ENCODE measurements around the gene CSF3R. TPM values are rescaled to one million over a fixed set of nuclear protein-coding genes. Genes with fewer than 3 reads are reported as not detected.

CSF3R gene
- total RNA-seq, 4 donors from 2014 or later, result 17.5 to 62.7 (median 21.3) TPM

DNA sequence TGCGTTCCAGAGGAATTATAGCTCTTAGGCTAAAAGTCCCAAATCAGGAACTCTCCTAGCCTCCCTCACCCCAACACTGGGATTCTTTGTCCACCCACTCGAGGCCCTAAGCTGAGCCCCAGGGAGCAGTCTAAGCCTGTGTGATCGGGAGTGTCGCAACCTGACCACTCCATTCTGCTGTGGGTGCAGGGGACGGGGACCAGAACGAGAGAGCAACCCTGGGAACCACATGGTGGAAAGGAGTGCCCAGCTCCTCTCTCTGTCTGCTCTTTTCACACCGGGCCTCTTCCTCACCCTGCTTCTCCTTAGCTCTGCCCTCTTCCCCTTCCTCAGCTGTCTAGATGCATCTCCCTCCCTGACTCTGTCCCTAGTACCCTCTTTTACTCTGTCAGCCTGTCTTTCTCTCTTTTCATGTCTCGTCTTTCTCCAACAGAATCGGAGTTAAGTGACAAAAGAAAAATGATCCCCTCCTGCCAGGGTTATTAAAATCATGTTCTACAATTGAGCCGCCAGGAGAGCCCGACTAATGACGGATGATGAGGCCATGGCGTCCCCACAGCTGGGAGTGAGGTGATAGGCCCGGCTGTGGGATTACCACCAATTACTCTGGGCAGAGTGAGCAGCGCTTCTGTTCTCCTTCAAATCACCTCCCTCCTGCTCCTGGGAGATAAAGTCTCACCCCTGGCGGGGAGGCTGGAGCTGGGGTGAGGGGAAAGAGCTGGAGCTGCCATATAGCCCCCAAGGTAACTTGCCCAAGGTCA is 34.5 kb upstream of the CSF3R start:
- no peak for TF ChIP-seq CTCF (IDR thresholded peaks at IDR 0.05; ENCODE audit: low read depth)

DNA sequence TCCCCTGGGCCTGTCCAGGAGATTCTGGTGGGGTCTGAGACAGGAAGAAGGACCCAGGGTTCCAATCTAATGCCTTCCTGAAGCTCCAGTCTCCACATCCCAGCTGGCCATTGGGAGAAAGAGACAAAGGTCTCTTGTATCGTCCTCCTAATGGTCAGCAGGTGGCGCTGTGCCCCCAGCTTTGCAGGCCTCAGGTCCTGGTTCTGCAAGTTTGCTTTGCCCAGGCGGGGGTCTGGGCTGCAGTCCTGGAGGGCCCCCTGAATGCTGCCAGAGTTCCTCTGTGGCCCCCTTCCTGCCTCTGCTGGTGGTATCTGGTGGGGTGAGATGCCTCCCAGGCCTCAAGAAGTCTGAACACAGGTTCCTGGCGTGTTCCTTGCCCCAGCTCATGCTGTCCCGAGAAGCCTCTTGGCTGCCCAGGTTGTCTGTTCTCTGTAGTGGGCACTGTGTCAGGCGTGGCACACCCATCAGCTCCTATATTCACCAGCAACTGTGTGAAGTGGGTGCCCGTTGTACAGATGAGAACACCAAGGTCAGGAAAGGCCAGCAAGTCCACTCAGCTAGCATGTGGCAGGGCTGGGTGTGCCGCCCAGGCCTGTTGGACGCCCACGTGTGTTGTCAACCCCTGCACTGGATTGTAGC is 33.8 kb upstream of the CSF3R start:
- no peak for TF ChIP-seq CTCF (IDR thresholded peaks at IDR 0.05; ENCODE audit: low read depth)

DNA sequence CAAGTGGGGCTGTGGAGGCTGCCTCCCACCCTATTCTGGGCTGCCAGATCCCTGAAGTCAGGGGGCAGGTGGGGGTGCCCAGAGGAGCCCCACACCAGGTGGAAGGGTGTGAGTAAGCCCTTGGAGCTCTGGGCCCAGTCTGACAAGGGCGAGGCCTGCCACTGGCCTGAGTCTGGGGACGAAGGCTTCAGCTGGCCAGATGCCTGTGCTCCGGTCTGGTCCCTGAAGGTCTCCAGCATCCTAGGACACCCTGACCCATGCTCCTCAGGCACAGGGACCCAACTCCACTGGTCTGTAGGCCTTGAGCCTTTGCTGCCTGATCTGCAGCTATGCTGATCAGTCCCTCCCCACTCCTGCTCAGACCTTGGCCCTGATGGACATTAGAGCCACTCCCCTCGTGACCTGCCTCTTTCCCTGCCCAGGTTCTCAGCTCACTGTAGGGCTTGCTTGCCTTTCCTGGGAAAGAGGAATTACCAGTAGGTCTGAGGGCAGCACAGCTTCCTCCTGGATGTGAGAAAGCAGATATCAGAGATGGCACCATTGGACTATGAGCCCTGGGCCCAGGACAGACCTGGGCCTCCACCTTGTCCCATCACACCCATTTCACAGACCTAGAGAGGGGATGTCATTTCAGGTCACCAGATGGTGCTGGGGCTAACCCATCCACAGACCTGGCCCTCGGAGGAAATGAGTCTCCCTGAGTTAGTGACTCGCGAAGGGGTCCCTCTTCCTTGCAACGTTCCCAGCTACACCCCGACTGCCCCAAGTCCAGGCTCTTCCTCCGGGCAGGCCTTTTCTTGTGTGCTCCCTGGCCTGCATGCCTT is 32.8 kb upstream of the CSF3R start:
- no peak for TF ChIP-seq CTCF (IDR thresholded peaks at IDR 0.05; ENCODE audit: low read depth)

GRCh38 chr1:36514501-36514900 is 31.8 kb upstream of the CSF3R start:
- no peak for TF ChIP-seq CTCF (IDR thresholded peaks at IDR 0.05; ENCODE audit: low read depth)

DNA sequence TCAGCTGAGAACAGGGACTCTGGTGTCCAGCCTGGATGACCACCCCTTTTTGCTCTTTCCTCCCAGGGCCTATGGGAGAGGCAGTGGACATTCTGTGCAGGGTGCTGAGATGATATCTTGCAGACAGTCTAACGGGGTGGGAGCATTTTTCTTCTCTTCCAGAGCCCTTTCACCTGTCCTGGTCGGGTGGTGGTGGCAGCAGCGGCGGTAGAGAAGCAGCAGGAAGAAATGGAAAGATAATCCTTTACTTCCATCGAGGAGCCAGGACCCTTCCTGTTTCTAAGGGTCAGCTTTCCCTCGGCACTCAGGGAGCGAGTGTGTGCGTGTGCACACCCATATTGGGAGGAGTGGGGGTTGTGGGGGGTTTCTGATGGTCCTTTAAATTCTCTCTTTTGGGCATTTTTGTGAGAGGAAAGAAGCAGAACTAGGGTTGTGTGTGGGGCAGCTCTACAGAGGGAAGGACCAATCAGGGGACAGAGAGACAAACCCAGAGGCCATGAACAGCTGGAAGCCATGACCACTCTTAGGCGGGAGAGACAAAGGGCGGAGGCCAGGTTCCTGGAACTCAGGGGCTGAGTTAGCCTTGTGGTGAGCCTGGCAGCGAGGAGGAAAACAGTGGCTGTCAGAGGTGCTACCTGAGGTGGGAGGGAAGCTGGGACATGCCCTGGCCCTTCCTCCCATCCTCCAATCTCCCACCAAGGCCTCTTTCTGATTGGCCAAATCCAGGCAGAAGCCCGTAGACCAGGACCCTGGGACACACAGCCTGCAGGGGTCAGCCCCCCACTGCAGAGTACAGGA is 31.2 kb upstream of the CSF3R start:
- no peak for TF ChIP-seq CTCF (IDR thresholded peaks at IDR 0.05; ENCODE audit: low read depth)

DNA sequence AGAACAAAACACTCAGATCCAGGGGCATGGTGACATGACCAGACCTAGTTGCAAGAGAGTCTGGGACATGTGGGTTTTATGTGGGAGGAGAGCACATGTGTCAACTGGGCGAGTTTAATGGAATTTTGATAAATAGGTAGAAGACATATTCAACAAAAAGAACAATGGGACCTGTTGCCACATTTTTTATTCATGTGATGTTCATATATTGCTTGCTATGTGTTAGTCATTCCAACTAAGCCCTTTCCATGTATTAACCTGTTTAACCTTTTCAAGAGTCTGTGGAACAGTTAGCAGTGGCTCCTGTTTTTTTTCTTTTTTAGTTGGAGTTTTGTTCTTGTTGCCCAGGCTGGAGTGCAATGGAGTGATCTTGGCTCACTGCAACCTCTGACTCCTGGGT is 30.1 kb upstream of the CSF3R start:
- no peak for TF ChIP-seq CTCF (IDR thresholded peaks at IDR 0.05; ENCODE audit: low read depth)

All from subcutaneous adipose tissue (tissue), 4 donors.